GM20000 (cell line): Measurements from ENCODE around the gene BRSK2.

Experiments used
- DNase-seq: peaks from one replicate; pipeline ENCODE4 v3.0.0; 2012; ENCODE audit warnings: low spot score
- TF ChIP-seq, protein P1 (sequence below): IDR thresholded peaks from 2 replicates; pipeline ENCODE4 v1.5.1; 2012; ENCODE audit warnings: mild to moderate bottlenecking, control low read depth; ENCODE audit errors: extremely low read depth, missing control alignments

The BRSK2 gene

GRCh38 chr11:1440066-1440465, 50.3 kb downstream of the BRSK2 start:
- TF ChIP-seq, protein P1, sequence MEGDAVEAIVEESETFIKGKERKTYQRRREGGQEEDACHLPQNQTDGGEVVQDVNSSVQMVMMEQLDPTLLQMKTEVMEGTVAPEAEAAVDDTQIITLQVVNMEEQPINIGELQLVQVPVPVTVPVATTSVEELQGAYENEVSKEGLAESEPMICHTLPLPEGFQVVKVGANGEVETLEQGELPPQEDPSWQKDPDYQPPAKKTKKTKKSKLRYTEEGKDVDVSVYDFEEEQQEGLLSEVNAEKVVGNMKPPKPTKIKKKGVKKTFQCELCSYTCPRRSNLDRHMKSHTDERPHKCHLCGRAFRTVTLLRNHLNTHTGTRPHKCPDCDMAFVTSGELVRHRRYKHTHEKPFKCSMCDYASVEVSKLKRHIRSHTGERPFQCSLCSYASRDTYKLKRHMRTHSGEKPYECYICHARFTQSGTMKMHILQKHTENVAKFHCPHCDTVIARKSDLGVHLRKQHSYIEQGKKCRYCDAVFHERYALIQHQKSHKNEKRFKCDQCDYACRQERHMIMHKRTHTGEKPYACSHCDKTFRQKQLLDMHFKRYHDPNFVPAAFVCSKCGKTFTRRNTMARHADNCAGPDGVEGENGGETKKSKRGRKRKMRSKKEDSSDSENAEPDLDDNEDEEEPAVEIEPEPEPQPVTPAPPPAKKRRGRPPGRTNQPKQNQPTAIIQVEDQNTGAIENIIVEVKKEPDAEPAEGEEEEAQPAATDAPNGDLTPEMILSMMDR: no peak
- DNase-seq: no peak

- DNase-seq: no peak
- TF ChIP-seq, protein P1: no peak
Observed at GRCh38 chr11:1440496-1440895, 50.8 kb downstream of the BRSK2 start.

DNA sequence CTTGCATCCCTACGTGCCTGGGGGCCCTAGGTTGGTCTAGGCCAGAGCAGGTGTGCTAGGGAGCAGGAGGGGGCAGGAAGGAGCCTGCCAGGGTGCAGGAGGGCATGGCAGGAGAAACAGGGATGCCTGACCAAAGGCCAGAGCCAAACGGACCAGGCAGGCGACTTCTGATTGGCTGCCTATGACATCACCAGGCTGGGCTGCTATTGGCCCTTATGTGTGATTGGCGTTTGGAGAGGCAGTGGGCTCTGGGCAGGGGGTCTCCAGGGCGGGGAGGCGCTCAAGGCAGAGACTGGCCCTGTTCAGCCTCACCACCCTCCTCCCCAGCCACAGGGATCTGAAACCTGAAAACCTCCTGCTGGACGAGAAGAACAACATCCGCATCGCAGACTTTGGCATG, 52.4 kb downstream of the BRSK2 start:
- DNase-seq: peak; percentile 58
- TF ChIP-seq, protein P1: no peak

GRCh38 chr11:1442807-1443366, 53.2 kb downstream of the BRSK2 start:
- TF ChIP-seq, protein P1: no peak
- no peak for DNase-seq

DNA sequence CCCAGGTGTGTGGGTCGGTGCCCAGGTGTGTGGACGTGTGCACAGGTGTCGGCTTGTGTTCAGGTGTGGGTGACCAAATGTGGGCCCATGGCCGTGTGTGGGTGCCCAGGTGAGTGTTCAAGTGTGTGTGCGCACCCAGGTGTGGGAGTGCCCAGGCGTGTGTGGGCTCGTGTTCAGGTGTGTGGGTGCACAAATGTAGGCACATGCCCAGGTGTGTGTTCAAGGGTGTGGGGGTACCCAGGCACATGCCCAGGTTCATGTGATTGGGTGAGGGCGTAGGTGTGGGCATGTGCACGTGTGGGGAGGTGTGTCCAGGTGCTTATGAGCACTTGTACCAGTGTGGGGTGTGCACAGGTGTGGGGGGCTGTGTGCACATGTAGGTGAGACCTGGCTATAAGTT, 54.0 kb downstream of the BRSK2 start:
- DNase-seq: no peak
- TF ChIP-seq, protein P1: no peak

GRCh38 chr11:1444321-1444720, 54.6 kb downstream of the BRSK2 start:
- DNase-seq: no peak
- TF ChIP-seq, protein P1: no peak

DNA sequence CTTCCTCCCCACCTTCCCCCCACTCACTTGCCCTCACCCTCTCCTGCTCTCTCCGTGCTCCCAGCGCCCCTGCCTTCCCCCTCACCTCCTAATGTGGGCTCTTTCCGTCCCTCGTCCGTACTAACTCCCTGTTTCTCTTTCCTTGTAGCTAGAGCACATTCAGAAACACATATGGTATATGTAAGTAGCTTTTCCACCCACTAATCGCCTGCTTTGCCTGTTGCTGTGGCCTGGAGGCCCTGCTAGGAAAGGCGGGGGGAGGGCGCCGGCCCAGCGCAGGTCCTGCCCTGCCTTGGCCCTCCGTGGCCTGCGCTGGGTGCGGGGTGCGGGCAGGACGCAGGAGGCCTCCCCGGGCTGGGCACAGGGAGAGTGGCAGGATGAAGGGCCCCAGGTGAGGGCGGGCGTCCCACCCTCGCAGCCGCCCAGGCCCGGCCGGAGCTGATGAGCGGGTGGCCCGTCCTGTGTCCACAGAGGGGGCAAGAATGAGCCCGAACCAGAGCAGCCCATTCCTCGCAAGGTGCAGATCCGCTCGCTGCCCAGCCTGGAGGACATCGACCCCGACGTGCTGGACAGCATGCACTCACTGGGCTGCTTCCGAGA, 55.2 kb downstream of the BRSK2 start:
- peak; percentile 63 for DNase-seq
- TF ChIP-seq, protein P1: no peak
